Common myeloid progenitor, CD34-positive (primary cell): Measurements from ENCODE around the gene CACNA1D.

Experiments
- CTCF ChIA-PET: fragments of 350-600 bp; sonication (Branson Sonifier 250); formaldehyde crosslinking; loops from one replicate; lab custom pipeline; 2021; ENCODE audit warnings: antibody characterized with exemption; lab: Charles Lee
- POLR2A ChIA-PET: fragments of 350-600 bp; sonication (Branson Sonifier 250); formaldehyde crosslinking; loops from one replicate; lab custom pipeline; 2021; ENCODE audit warnings: antibody characterized with exemption; lab: Charles Lee
- DNase-seq, 3 donors: peaks; one replicate each; pipeline versions ENCODE4 v3.0.0 to v3.0.0-alpha.2; 2013
- H3K27ac ChIP-seq, 2 experiments: 1 replicate in 1 of 2; 2 replicates in 1 of 2; pipeline ENCODE4 v1.7.0; 2013; ENCODE audit warnings: inconsistent platforms in 2 of 2, low read length in 2 of 2, mild to moderate bottlenecking in 2 of 2, low read depth in 1 of 2, moderate library complexity in 1 of 2; ENCODE audit not compliant: severe bottlenecking in 2 of 2, insufficient read depth in 1 of 2, poor library complexity in 1 of 2
- H3K27me3 ChIP-seq, 5 experiments: replicated peaks in 2 of 5; 1 replicate in 3 of 5; 2 replicates in 2 of 5; pipeline versions ENCODE4 v1.6.1 to v1.7.0; 2013; ENCODE audit warnings: low read length in 4 of 5, mild to moderate bottlenecking in 2 of 5, moderate library complexity in 2 of 5, inconsistent platforms in 1 of 5; ENCODE audit not compliant: insufficient read depth in 5 of 5, control insufficient read depth in 4 of 5
- H3K36me3 ChIP-seq, 4 experiments: 1 replicate in 2 of 4; 2 replicates in 2 of 4; pipeline versions ENCODE4 v1.6.1 to v1.7.0; 2013; ENCODE audit warnings: low read length in 3 of 4, control low read depth in 1 of 4, mild to moderate bottlenecking in 1 of 4; ENCODE audit not compliant: control insufficient read depth in 4 of 4, insufficient read depth in 4 of 4
- H3K4me1 ChIP-seq, 4 experiments: 1 replicate in 3 of 4; 2 replicates in 1 of 4; pipeline versions ENCODE4 v1.6.1 to v1.7.1; 2013; ENCODE audit warnings: low read length in 3 of 4, mild to moderate bottlenecking in 3 of 4, control low read depth in 1 of 4, inconsistent platforms in 1 of 4, moderate library complexity in 1 of 4; ENCODE audit not compliant: control insufficient read depth in 4 of 4, insufficient read depth in 4 of 4; ENCODE audit errors: control extremely low read depth in 1 of 4
- H3K4me3 ChIP-seq, 7 experiments: 1 replicate in 4 of 7; 2 replicates in 3 of 7; pipeline versions ENCODE4 v1.5.1 to v1.7.0; 2013; ENCODE audit warnings: mild to moderate bottlenecking in 7 of 7, low read length in 6 of 7, moderate library complexity in 6 of 7, inconsistent platforms in 2 of 7, low read depth in 2 of 7, control low read depth in 1 of 7; ENCODE audit not compliant: insufficient read depth in 4 of 7, control insufficient read depth in 1 of 7; ENCODE audit errors: extremely low read depth in 1 of 7
- H3K9me3 ChIP-seq, 5 experiments: 1 replicate in 4 of 5; 2 replicates in 1 of 5; pipeline versions ENCODE4 v1.6.1 to v1.7.1; 2013; ENCODE audit warnings: low read length in 4 of 5, mild to moderate bottlenecking in 2 of 5, inconsistent platforms in 1 of 5, low read depth in 1 of 5, moderate library complexity in 1 of 5; ENCODE audit not compliant: control insufficient read depth in 4 of 5, insufficient read depth in 2 of 5; ENCODE audit errors: control extremely low read depth in 1 of 5
- WGBS: methylation state at CpG from one replicate; pipeline ENCODE4 v1.1.5; 2013; ENCODE audit not compliant: insufficient coverage; 5-methylcytosine and 5-hydroxymethylcytosine counted together

Gene CACNA1D

DNA sequence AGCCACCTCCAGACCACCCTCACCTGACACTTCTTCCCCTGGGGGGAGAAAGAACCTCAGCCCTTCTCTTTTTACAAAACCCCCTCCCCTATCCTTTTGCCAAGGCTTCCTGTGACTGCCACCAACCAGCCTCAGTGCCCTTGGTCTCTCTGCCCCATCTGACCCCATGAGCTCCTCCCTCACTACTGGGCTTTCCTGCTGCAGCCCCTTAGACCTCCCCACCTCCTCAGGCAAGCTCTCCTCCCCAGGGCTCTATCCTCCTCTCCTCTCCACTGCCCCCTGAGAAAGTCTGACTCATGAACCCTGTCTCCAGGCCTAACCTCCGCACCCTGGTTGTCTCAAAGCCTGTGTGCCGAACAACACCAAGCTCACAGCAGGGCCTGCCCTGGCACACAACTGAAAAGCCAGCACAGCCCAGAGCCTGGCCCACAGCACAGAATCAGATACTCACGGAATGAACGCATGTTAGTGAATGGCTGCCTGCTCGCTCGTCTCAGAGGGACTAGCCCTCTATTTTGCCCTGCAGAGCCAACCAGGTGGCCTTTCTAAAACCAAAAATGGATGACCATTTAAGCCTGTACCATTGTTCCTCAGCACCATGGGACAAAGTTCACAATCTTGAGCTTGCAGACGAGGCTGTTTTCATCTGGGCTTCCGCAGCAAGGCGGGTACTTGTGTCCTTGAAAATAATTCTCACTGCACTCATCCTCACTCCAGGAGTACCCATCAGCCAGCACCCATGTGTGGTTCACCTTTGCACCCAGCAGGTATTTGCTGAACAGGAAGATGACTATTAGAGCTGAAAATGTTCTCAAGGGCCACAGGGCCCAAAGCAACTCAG, 350.1 kb downstream of the CACNA1D start:
- no peaks in the 10 kb centered on the region for H3K9me3 ChIP-seq
- H3K27me3 ChIP-seq, result peaks cover 0 to 67% (median 31%) of the 10 kb centered on the region in 5 experiments
- H3K4me1 ChIP-seq, result peaks cover 0 to 14% (median 12%) of the 10 kb centered on the region in 4 experiments
- WGBS, result 91% methylated on average over 9 of the region's 9 CpGs
- no peaks in the 10 kb centered on the region for H3K36me3 ChIP-seq
- ChIA-PET CTCF (interaction anchor here (0.9 to 1.2 kb wide), 3 partner anchors 25 to 146 kb away, joined by 3 read pairs; no protein-coding TSS in a partner anchor), POLR2A (no interaction called here)
- no peak for DNase-seq
- H3K4me3 ChIP-seq, result no peak overlapping the region
- H3K27ac ChIP-seq, result no peak overlapping the region

DNA sequence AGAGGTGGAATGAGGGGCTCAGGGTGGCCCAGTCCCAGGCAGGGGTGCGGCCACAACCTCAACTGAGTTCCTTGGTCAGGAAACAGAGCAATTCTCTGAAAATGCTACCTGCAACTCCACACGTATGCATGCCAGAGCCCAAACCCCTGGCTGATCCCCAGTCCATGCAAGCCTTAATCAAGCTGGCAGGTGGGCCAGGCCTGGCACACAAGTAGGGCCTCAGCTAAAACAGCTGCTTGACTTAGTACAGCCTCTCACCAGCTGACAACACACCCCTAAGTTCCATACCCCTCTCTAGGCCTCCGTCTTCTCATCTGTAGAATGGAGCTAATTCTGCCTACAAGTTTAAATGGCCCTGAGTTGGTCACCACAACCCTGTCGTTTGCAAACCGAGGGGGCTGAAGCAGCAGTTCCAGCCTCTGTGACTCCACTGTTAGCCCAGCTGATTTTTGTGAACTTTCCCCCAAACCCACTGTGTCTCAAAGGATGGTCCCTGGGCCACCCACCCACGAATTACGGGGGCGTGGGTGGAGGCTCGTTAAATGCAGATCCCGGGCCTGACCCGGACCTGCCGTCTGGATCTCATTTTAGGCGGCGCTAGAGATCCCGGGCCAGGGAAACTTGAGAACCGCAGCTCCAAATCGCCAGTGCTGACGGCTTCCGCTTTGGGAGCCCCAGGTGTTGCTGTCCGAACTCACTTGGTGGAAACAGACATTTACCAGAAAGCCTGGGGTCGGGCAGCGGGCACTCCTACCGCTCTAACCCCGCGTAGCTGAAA, 350.9 kb downstream of the CACNA1D start:
- WGBS, result 19% methylated on average over 23 of the region's 25 CpGs
- Histone ChIP-seq H3K27me3 (peaks cover 0 to 67% (median 31%) of the 10 kb centered on the region in 5 experiments), H3K4me3 (peak overlapping the region; percentile 13 to 72 (median 62)), H3K4me1 (peaks cover 0 to 14% (median 12%) of the 10 kb centered on the region in 4 experiments), H3K27ac (no peak overlapping the region), H3K36me3 (no peaks in the 10 kb centered on the region), H3K9me3 (no peaks in the 10 kb centered on the region)
- DNase-seq, result peak; percentile 14 to 44 (median 27)
- ChIA-PET CTCF (interaction anchor here (0.9 to 1.2 kb wide), 3 partner anchors 25 to 147 kb away, joined by 3 read pairs; no protein-coding TSS in a partner anchor), POLR2A (no interaction called here)

DNA sequence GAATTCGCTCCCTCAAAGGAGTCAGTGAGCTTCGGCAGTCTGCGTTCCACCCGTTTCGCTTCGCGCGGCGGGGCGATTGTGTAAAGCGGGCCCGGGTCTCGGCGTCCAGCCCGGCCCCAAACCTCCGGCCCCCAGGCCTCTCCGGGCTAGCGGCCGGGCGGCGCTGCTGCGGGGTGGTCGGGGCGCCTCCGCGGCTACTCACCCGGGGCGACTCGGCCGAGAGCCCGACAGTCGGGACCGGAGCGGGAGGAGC, 351.4 kb downstream of the CACNA1D start:
- DNase-seq, result no peak
- WGBS, result 1% methylated on average over 27 of the region's 34 CpGs
- POLR2A ChIA-PET, result no interaction called here
- CTCF ChIA-PET, result interaction anchor here (1.1 to 1.2 kb wide), 2 partner anchors 24 to 147 kb away, joined by 3 read pairs; no protein-coding TSS in a partner anchor
- no peak overlapping the region for H3K27ac ChIP-seq
- peaks cover 0 to 14% (median 12%) of the 10 kb centered on the region in 4 experiments for H3K4me1 ChIP-seq
- no peaks in the 10 kb centered on the region for H3K9me3 ChIP-seq
- H3K36me3 ChIP-seq, result no peaks in the 10 kb centered on the region
- H3K27me3 ChIP-seq, result peaks cover 0 to 67% (median 31%) of the 10 kb centered on the region in 5 experiments
- peak overlapping the region; percentile 13 to 72 (median 62) for H3K4me3 ChIP-seq

DNA sequence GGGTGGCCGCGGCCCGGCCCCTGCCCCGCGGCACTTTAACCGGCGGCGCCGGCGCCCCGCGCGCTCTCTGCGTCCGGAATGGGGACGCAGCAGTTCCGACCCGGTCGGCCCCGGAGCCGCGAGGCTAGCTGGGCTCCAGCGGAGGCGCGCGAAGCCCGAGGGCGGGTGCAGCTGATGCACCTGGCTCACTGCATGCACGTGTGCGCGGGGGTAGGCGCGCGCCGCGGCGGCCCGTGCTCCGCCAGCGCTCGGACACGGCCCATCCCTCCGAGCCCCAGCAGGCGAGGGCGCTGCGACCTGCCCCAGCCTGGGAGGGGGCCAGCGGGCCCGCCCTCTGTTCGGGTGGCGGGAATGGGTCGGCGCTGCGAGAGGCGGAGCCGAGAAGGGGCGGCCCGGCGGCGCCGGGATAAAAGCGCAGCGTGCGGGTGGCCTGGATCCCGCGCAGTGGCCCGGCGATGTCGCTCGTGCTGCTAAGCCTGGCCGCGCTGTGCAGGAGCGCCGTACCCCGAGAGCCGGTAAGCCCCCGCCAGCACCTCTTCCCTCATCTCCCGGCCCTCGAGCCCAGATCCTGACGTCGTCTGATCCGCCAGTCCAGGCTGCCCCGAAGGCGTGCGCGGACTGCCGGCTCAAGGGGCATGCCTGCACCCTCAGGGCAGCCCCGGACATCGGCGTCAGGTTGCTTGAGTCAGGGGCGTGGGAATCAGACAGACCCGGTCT, 351.9 kb downstream of the CACNA1D start, which contains the start of the genes CHDH and IL17RB:
Gene CHDH, minus strand, starts transcription at position 286 of the 717 bp plus-strand sequence. CDS start 22,411 bp downstream, outside the sequence.
Gene IL17RB, plus strand, starts transcription at position 435 of the 717 bp plus-strand sequence. Its CDS starts 21 bp downstream, at position 456.
- WGBS, result 3% methylated on average over 80 of the region's 91 CpGs
- Histone ChIP-seq H3K27ac (no peak within 1 kb of the TSS), H3K9me3 (no peaks in the 10 kb centered on the region), H3K27me3 (peaks cover 0 to 69% (median 31%) of the 10 kb centered on the region in 5 experiments), H3K4me3 (peak within 1 kb of the TSS; percentile 13 to 72 (median 62)), H3K4me1 (peaks cover 0 to 14% (median 12%) of the 10 kb centered on the region in 4 experiments), H3K36me3 (no peaks in the 10 kb centered on the region)
- POLR2A ChIA-PET, result no interaction called here
- CTCF ChIA-PET, result interaction anchor here (1.2 kb wide), 1 partner anchor 24 kb away, joined by 3 read pairs; no protein-coding TSS in a partner anchor
- peak in 2 of 3 donors; percentile 35 to 49 for DNase-seq

DNA sequence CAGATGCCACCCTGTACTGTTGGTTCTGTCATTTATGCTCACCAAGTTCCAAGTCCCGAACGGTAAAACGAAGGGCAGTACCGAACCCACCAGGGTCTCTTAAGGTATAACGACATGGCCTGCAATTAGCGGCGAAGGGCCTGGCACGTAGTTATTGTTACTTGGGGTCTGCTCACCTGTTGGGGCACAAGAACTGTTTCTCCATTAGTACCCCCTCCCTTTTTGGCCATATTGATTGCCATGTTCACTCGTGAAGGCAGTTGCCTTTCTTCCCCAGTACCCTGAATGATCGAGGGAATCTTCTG, 352.4 kb downstream of the CACNA1D start:
- CTCF ChIA-PET, result no interaction called here
- H3K36me3 ChIP-seq, result no peaks in the 10 kb centered on the region
- H3K27ac ChIP-seq, result no peak overlapping the region
- peaks cover 0 to 14% (median 12%) of the 10 kb centered on the region in 4 experiments for H3K4me1 ChIP-seq
- WGBS, result 63% methylated on average over 9 of the region's 10 CpGs
- no peaks in the 10 kb centered on the region for H3K9me3 ChIP-seq
- DNase-seq, result no peak
- POLR2A ChIA-PET, result interaction anchor here (0.6 kb wide), 1 partner anchor 9 kb away, joined by 4 read pairs; no protein-coding TSS in a partner anchor
- H3K27me3 ChIP-seq, result peaks cover 0 to 70% (median 31%) of the 10 kb centered on the region in 5 experiments
- peak overlapping the region in 2 of 7 experiments; percentile 49 to 69 for H3K4me3 ChIP-seq

DNA sequence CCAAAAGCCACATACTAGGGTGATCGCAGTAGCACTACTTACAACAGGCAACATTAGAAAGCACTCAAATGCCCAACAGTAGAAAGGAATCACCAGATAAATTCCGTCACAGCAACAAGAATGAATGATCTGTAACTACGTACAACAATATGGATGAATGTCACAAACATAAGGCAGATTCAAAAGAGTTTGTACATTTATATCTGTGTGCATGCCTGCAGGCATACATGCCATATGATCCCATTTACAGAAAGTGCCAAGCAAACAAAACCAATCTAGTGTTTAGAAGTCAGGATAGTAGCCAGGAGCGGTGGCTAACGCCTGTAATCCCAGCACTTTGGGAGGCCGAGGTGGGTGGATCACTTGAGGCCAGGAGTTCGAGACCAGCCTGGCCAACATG, 355.5 kb downstream of the CACNA1D start:
- CTCF ChIA-PET, result no interaction called here
- H3K4me1 ChIP-seq, result peaks cover 0 to 14% (median 12%) of the 10 kb centered on the region in 4 experiments
- no peaks in the 10 kb centered on the region for H3K9me3 ChIP-seq
- peaks cover 0 to 49% (median 20%) of the 10 kb centered on the region in 5 experiments for H3K27me3 ChIP-seq
- no peaks in the 10 kb centered on the region for H3K36me3 ChIP-seq
- no peak overlapping the region for H3K27ac ChIP-seq
- 98% methylated on average over 6 of the region's 7 CpGs for WGBS
- POLR2A ChIA-PET, result no interaction called here
- H3K4me3 ChIP-seq, result no peak overlapping the region
- no peak for DNase-seq
